C1 segment of cervical spinal cord (tissue), 14 donors: ENCODE measurements around the gene OS9.

Experiments used
- DNase-seq, 14 donors: peaks; one replicate each; lab custom pipeline; 2025; lab: John Stamatoyannopoulos, UW

Gene OS9

DNA sequence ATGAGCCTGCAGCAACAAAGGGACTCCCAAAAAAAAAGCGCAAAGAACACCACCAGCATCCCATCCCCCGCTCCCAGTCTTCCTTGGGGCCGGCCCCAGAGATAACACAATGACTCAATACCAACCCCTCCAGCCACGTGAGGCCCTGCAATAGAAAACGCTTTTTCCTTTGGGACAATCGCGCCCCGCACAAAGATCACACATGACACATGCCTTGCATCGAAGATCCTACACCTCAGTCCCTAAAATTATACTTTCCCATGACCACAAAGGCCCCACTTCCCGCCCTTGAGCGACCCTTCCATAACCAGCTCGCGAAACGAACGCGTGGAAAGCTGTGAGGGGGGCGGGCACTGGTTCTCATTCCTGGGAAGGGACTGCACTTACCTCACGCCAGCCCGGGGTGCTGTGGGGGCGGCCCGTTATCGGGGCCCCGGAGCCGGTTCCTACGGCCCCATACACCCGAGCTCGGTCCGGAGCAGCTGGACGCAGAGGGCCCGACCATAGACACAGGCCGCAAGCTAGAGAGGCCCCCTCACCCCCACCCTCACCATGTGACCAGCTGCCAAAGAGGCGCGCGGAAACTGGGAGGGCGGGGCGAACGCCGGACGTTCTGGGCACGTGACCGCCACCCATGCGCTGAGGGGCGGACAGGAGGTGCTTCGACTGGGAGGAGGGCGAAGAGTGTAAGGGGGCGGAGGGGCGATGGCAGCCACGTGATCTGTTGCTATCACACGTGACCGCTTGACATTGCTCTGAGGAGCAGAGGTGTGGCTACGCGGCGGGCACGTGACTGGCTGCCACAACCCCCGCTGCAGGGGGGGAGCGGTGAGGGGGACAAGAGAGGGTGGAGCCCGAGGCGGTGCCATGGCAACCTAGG, 58.1 kb downstream of the OS9 start, which contains the start of gene CDK4:
Gene CDK4 (minus strand): TSS at position 523 of the 880 bp plus-strand sequence. CDS start 593 bp downstream, outside the sequence.
- DNase-seq = peak; percentile 98 to 100 (median 99)

- DNase-seq = no peak
These were observed 58.7 kb downstream of the OS9 start for GRCh38 chr12:57752668-57753000.

DNA sequence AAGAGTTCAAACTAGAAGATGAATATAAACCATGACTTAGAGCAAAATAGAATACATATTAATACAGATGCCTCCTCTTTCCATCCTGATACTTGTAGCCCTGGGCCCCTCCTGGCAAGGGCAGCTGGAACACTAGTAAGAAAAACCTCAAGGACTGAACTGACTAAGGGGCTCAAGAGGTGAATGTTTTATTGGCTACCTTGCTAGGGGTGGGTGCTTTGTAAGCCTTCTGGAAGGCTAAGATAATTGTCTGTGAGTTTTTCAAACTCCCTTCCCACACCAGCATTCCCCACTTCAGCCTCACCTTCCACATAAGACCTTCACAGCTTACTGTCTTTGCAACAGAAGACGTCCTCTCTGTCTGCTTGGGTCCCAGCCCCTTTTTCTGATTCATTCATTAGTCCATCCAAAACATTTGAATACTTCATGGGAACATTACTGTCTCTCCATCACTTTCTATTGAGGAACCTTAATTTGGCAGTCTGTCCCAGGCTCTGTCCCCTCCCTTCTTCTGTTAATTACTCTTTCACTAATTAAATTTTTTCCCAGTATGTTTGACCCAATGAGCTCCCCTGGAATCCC, 59.9 kb downstream of the OS9 start:
- DNase-seq = no peak

DNA sequence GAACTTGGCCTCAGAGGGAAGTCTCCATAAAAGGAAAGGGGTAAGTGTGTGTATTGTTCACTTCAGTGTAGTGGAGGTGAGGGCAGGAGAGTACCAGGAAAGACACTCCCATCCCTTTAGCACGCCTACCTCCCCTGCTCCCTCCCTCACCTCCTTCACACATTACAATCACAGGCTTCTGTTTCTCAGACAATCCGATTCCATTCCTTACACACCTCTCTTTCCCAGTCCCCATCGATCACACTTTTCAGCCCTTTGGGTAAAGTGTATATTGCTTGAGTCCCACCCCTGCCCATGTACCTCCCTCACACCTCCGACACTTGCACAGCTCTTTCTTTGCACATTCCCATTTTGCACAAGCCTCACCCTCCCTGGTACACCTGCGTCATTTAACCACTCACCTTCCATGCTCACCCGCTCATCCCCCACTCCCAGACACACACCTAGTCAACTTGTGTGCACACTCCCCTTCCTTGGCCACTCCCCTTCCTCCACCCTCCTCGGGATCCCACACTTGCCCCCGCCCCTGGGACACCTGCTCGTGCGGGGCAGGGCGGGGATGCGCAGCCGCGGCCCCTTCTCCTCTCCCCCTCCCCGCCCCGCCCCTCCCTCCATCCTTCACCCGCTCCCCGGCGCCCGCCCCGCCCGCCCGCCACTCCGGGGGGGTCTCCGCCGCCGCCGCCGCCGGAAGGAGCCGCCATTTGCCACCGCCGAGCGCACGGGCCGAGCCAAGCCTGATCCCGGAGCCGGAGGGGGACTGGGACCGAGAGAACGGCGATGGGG, 60.7 kb downstream of the OS9 start, which contains the start of gene MARCHF9:
Gene MARCHF9 (plus strand): TSS at position 693 of the 783 bp plus-strand sequence. CDS start 426 bp downstream, outside the sequence.
- peak in 4 of 14 donors; percentile 26 to 68 (median 30) for DNase-seq

DNA sequence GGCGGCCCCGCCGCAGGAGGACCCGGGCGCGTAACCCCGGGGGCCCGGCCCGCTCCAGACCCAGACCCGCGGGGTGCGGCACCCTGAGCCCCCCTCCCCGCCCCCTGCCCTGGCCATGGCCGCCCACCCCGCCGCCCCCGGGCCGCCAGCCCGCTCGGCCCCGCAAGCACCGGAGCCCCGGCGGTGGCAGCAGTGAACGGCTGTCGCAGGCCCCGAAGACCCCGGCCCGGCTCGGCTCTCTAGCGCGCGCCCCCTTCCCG, 61.2 kb downstream of the OS9 start:
- DNase-seq = peak in 1 of 14 donors; percentile 49

- no peak for DNase-seq
These were observed 61.8 kb downstream of the OS9 start for GRCh38 chr12:57755454-57756372.

- DNase-seq = peak in 2 of 14 donors; percentile 3 to 10
These were observed 62.7 kb downstream of the OS9 start for GRCh38 chr12:57756406-57757341.

GRCh38 chr12:57757771-57758170, 63.8 kb downstream of the OS9 start:
- DNase-seq = no peak

DNA sequence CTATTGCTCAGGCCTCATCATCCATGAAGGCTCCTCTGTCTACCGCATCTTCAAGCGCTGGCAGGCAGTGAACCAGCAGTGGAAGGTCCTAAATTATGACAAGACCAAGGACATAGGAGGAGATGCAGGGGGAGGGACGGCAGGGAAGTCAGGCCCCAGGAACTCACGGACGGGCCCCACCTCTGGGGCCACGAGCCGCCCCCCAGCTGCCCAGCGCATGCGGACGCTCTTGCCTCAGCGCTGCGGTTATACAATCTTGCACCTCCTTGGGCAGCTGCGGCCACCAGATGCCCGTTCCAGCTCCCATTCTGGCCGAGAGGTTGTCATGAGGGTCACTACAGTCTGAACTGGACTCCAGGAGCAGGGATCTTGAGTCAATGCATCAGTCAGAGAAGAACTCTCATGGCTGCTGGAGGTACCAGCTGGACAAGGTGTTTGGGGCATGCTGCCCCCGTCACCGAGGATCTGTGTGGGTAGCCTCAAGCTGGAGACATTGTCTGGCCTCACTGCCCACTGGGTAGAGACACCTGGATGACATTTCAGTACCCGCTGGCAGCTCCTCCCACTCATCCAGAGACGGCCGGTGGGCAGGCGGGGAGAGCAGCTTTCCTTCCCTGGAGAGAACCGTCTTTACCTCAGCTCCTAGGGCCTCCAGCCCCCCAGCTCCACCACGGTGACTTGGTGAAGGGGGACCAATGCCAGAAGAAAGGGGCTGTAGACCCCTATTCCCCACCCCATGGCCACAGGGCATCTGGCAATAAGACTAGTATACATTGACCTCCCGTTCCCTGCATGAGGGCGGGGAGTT, 64.8 kb downstream of the OS9 start:
- DNase-seq = no peak

- no peak for DNase-seq
These were observed 65.5 kb downstream of the OS9 start for GRCh38 chr12:57759360-57759980.

- no peak for DNase-seq
These were observed 66.5 kb downstream of the OS9 start for GRCh38 chr12:57760347-57760982.

DNA sequence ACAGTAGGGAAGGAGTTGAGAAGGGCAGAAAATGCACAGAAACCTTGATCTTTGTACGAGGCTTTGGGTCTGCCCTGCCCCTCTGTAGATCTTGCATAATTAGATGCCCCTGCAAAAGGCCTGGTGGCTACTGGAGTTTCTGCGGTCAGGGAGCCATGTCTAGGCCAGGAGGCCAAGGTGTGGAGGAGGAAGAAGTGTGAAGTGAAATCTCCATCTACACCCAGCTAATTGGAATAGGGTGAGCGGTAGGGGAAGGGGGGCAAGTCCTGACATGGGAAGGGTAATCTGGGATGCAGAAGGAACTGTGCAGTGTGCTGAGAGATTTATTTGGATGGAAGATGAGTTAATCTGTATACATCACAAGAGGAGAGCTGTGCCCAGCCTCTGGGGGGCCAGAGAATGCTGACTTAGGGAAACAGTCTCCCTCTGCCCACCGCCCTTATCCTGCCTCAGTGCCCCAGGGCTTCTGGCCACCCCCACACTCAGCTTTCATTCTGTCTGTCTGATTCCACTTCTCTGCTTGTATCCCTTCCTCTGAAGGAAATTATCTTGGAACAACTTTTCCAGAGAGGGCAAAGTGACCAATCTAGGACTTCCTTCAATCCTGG, 67.6 kb downstream of the OS9 start:
- DNase-seq = no peak

GRCh38 chr12:57762463-57762862, 68.5 kb downstream of the OS9 start:
- DNase-seq = no peak

DNA sequence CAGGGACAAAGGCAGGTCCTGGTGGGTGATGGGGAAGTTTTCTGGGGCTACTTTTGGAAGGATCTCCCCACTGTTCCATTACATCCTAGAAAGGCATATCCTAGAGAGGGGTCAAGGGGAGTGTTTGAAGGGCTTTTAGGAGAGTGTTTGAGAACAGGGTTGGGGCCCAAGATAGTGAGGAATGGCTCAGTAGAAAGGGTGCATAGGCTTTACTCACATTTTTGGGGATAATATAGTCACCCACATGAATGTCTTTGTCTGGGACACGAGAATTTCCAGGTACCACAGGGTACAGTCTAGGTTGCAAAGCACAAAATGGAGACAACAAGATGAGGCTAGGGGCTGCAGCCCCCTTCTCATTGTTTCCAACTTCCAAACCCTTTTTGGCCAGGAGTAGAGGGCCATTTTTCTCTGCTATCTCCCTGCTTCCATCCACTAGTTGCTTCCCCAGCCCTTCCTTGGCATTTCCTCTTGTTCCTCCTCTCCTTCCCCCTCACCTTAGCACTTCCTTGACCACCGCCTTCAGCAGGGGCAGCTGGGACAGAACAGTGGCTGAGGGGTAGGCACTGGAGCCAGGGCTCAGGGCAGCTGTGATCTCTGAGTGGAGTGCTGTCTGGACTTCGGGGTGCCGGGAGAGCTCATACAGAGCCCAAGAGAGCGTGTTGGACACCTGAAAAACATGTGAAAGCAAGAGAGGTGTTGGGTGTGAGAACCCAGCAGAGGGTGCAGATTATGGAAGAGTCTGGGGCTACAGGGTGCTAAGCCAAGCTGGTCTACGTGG, 70.1 kb downstream of the OS9 start:
- DNase-seq = no peak

GRCh38 chr12:57764662-57765002, 70.7 kb downstream of the OS9 start:
- no peak for DNase-seq

DNA sequence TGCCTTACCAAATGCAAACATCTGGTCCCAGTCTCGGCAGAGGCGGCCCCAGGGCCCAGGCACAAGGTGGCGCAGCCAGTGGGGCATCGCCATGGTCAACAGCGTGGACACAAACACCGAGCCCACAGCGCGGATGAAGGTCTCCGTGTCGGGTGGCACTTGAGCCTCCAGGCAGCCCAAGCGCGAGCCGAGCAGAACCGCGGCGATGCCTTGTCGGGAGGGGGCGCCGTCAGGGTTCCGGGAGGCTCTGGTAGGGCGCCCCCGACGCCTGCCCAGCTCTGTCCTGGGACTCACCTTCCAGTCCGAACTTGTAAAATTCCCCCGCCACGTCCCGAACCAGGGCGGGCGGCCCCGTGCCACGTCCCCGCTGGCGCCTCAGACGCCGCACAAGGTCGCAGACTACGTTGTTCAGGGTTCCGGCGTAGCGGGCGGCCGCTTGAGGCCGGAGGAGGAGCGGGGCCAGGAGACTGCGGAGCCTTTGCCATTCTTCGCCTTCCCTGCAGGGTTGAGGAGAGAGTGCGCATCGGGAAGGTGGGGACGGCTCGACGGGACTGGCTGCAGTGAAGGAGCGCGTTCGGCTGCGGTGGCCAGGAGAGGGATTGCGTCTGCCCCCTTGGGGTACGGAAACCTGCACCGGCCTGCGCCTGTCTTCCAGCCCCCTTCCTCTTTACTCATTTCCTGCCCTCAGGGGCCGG, 71.2 kb downstream of the OS9 start:
- DNase-seq = no peak
